Subcutaneous adipose tissue (tissue), 4 donors: ENCODE measurements around the gene CALHM1. TPM values are rescaled to one million over a fixed set of nuclear protein-coding genes. Genes with fewer than 3 reads are reported as not detected.

Experiments
- total RNA-seq, 4 donors: library from RNA; depleted of rRNA; stranded (reverse); fragments of >200 nt; gene quantifications; one replicate each; pipeline ENCODE4 v1.1.0, GENCODE V29; 2016
- TF ChIP-seq, protein P1 (sequence below): fragments of 450-650 bp; IDR thresholded peaks from one replicate; pipeline ENCODE4 v1.5.1; 2016; ENCODE audit warnings: low read depth, mild to moderate bottlenecking, control low read depth, antibody characterized with exemption, moderate library complexity

Gene CALHM1
- total RNA-seq, 4 donors from 2014 or later, result not detected

DNA sequence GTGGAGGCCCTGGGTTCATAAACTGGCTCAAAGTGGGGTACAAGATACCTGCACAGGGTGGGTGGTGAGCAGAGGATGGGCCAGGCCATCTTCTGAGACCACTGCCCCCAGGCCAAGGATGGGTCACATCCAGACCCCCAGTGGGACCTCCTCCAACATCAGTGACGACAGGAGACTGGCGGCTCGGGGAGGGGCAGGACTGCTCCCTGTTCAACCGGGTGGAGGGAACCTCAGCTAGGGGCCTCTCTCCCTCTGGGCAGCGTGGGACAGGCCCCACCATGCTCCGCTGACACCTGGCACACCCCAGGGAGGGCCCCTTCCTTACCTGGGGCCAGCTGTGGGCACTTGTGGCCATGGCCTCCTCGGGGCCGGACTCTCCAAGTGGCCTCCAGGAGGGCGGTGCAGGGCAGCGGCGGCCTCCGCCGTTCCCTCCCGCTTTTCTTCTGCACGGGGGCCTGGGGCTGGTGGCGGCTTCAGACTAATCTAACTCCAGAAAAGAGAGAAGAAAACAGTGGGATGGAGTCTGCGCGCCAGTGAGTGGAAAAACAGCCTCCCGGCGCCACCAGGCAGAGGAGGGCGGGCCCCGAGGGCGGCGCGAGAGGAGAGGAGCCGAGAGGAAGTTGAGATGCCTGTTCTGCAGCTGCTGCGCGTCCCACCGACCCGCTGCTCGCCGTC, 6.7 kb downstream of the CALHM1 start, which contains the start of gene CALHM2:
Gene CALHM2 (minus strand): TSS at position 540 of the 675 bp plus-strand sequence. CDS start 2,429 bp downstream, outside the sequence.
- TF ChIP-seq, protein P1, sequence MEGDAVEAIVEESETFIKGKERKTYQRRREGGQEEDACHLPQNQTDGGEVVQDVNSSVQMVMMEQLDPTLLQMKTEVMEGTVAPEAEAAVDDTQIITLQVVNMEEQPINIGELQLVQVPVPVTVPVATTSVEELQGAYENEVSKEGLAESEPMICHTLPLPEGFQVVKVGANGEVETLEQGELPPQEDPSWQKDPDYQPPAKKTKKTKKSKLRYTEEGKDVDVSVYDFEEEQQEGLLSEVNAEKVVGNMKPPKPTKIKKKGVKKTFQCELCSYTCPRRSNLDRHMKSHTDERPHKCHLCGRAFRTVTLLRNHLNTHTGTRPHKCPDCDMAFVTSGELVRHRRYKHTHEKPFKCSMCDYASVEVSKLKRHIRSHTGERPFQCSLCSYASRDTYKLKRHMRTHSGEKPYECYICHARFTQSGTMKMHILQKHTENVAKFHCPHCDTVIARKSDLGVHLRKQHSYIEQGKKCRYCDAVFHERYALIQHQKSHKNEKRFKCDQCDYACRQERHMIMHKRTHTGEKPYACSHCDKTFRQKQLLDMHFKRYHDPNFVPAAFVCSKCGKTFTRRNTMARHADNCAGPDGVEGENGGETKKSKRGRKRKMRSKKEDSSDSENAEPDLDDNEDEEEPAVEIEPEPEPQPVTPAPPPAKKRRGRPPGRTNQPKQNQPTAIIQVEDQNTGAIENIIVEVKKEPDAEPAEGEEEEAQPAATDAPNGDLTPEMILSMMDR, result no peak

DNA sequence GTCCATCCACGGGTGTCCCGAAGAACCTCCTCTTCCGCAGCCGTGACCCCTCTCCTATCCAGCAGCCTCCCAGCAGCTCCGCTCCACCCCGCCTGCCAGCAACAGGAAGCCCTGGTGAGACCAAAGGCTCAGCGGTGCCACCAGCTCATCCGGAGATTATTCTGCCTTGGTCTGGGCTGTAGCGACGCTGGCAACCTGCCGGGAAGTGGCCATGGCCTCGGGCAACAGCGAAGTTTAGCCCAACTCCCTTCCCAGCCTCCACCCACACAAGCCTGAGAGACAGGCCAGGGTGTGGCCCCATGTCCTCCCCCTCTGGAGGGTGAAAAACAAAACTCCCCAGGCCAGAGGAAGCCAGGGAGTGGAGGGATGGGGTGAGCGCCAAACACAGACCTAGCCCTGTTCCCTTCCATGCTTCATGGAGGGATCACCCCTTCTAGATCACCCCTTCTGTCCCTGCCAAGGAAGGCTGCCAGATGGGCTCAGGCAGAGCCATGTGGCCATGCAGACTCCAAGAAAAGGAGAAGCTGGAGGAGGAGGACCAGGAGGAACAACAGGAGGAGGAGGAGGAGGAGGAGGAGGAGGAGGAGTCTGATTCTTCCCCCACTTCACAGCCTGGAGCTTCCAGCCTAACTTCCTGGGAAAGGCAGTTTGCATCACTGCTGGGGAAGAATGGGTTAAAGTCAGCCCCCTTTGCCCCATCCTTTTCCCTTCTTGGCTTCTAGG, 7.4 kb downstream of the CALHM1 start:
- TF ChIP-seq, protein P1, result no peak

DNA sequence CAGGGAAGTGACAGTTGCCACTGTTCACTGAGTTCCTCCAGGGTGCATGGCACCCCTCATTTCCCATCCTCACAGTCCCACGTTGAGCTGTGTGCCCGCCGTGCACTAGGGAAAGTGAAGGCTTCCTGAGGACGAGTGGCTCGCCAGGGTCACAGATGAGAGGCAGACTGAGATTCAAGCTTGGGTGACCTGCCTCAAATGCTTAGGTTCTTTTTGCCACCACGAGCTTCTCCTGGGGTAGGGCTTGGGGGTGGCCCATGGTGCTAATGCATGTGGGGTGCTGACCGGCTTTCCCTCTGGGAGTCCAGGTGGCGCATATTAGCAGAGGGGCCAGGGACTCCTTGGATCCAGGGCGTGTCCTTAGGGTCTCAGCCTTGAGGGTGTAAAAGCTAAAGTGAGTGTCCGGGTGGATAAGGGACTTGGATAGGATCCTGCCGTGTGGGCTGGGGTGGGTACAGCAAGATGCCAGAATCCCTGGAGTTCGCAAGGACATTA, 8.5 kb downstream of the CALHM1 start:
- TF ChIP-seq, protein P1, result no peak

DNA sequence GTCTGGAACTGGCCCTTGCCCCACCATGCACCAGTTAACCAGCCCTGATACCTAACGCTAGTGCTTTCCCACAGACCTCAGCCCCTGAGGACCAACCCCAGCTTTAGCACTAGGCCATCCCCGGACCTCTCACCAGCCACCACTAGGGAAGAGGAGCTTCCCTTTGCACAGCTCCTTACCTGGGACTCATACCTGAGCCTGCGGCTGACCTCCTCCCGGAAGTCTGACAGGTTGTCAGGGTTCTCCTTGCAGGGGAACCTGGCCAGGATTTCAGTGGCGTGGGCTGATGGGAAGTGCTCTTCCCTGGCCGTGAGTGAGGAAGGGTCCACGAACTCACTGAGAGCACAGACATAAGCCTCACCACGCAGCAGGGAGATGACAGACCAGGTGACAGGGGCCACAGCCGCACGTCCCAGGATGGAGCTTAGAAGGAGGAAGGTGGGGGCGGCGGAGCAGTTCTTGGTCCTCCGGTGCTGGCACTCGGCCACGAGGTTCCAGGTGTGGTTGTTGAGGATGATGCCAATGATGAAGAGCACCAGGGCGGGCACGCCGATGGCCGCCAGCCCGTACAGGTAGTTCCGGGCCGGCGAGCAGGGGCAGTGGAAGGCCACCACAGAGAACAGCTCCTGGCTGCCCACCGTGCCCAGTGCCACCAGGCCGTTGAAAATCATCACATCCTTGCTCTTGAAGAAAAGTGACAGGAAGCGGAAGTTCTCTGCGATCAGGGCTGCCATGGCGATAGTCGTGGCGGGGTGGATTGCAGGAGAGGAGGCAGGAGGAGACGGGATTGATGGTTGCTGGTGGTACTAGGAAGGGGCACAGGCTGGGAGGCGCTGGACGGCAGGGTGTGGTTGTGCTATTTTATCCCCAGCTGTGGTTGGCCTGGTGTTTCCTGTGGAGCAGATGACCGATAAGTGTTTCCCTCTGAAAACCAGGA, 9.2 kb downstream of the CALHM1 start:
- TF ChIP-seq, protein P1, result no peak

DNA sequence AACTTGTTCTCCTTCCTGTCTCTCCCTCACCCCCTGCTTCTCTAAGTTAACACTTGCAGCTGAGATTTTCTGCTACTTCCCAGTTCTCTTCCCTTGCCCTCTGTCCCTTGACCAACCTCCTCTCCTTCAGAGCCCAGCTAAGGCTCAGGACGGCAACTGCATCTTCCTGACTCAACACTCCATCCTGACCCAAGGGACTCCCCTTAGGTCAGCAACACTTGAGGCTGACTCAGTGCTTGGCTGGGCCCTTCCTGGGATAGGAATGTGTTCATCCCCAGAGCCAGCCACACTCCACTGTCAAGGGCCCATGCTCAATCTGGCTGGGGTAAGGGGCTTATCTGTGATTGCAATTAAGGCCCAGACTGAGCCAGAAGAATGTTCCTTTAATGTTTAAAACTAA, 10.0 kb downstream of the CALHM1 start:
- TF ChIP-seq, protein P1, result no peak

DNA sequence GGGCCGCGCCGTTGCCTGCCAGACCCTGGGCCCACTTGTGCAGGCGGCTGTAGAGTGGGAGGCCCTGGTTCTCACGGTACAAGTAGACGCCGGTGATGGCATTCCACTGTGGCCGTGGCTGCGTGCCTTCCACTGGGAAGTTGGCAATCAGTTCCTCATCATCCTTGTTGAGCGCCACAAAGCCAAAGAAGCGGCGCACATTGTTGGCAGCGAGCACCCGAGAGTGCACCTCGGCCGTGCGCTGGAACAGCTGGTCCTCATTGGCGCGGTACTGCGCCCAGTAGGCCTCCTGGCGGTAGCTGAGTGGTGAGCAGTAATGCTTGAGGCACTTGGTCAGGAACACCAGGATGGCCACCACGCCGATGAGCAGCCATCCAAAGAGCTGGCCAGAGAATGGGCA, 11.5 kb downstream of the CALHM1 start:
- TF ChIP-seq, protein P1, result no peak
